Sigmoid colon (tissue), 4 donors: ENCODE data around the gene JAG1.

ENCODE experiments used
- CTCF ChIP-seq, 4 experiments: fragments of 450-650 bp in 3 of 4; fragments of 200-600 bp in 1 of 4; IDR thresholded peaks; one replicate each; pipeline ENCODE4 v1.5.1; 2016 to 2019; ENCODE audit warnings: antibody characterized with exemption in 4 of 4, mild to moderate bottlenecking in 3 of 4, moderate library complexity in 2 of 4
- EP300 ChIP-seq, 4 donors: sonication (generic); formaldehyde crosslinking; IDR thresholded peaks; one replicate each; pipeline ENCODE4 v1.6.1; 2017; ENCODE audit warnings: antibody characterized with exemption in 4 of 4
- POLR2A ChIP-seq, 2 donors: fragments of 450-650 bp; IDR thresholded peaks; one replicate each; pipeline ENCODE4 v1.6.1; 2016; ENCODE audit warnings: antibody characterized with exemption in 2 of 2, mild to moderate bottlenecking in 2 of 2, moderate library complexity in 2 of 2

- TF ChIP-seq CTCF (IDR thresholded peaks at IDR 0.05) (no peak), POLR2A (IDR thresholded peaks at IDR 0.05) (no peak), EP300 (IDR thresholded peaks at IDR 0.05) (no peak)
These were observed 5.0 kb downstream of the JAG1 start for GRCh38 chr20:10668677-10669368.
